Right atrium auricular region (tissue), 2 donors: ENCODE data around the gene SLC38A11. TPM values are rescaled to one million over a fixed set of nuclear protein-coding genes. Genes with fewer than 3 reads are reported as not detected.

Experiments used
- DNase-seq: peaks from one replicate; pipeline ENCODE4 v3.0.0-alpha.2; 2019; ENCODE audit warnings: low spot score
- H3K27ac ChIP-seq, 2 donors: fragments of 200-600 bp; sonication (generic); 1 replicate in 1 of 2; 2 replicates in 1 of 2; pipeline ENCODE4 v1.5.1; 2016 to 2019
- H3K27me3 ChIP-seq, 2 donors: fragments of 200-600 bp; sonication (generic); one replicate each; pipeline versions ENCODE4 v1.5.1 to v1.6.0; 2017 to 2019
- H3K36me3 ChIP-seq: fragments of 200-600 bp; sonication (generic); one replicate; pipeline ENCODE4 v1.5.1; 2016
- H3K4me1 ChIP-seq, 2 donors: fragments of 200-600 bp; sonication (generic); one replicate each; pipeline versions ENCODE4 v1.5.1 to v1.6.0; 2017 to 2019
- H3K4me3 ChIP-seq, 2 donors: fragments of 200-600 bp; sonication (generic); 1 replicate in 1 of 2; 2 replicates in 1 of 2; pipeline ENCODE4 v1.5.1; 2017 to 2019; ENCODE audit warnings: mild to moderate bottlenecking in 1 of 2, moderate library complexity in 1 of 2
- H3K9me3 ChIP-seq, 2 donors: fragments of 200-600 bp; sonication (generic); one replicate each; pipeline ENCODE4 v1.5.1; 2019
- CTCF ChIP-seq, 2 donors: fragments of 200-600 bp; sonication (generic); IDR thresholded peaks; one replicate each; pipeline ENCODE4 v1.5.1; 2019; ENCODE audit warnings: antibody characterized with exemption in 2 of 2
- total RNA-seq, 2 donors: library from RNA; depleted of rRNA; stranded (reverse); fragments of >200 nt; gene quantifications; one replicate each; pipeline ENCODE4 v1.1.0, GENCODE V29; 2016

Gene SLC38A11
- total RNA-seq, 2 donors from 2014 or later, result 0.74 TPM; not detected in 1

- DNase-seq, result no peak
- H3K9me3 ChIP-seq, result no peaks in the 10 kb centered on the region
- no peaks in the 10 kb centered on the region for H3K27me3 ChIP-seq
- no peak overlapping the region for H3K4me3 ChIP-seq
- H3K27ac ChIP-seq, result no peak overlapping the region
- no peaks in the 10 kb centered on the region for H3K4me1 ChIP-seq
- no peak for TF ChIP-seq CTCF (IDR thresholded peaks at IDR 0.05)
- H3K36me3 ChIP-seq, result no peaks in the 10 kb centered on the region
These were observed 51.4 kb downstream of the SLC38A11 start for GRCh38 chr2:164903951-164904350.

- no peak for TF ChIP-seq CTCF (IDR thresholded peaks at IDR 0.05)
- H3K4me1 ChIP-seq, result no peaks in the 10 kb centered on the region
- H3K4me3 ChIP-seq, result no peak overlapping the region
- H3K27me3 ChIP-seq, result no peaks in the 10 kb centered on the region
- no peaks in the 10 kb centered on the region for H3K36me3 ChIP-seq
- no peaks in the 10 kb centered on the region for H3K9me3 ChIP-seq
- no peak overlapping the region for H3K27ac ChIP-seq
- DNase-seq, result no peak
These were observed 52.1 kb downstream of the SLC38A11 start for GRCh38 chr2:164903204-164903603.

- H3K36me3 ChIP-seq, result no peaks in the 10 kb centered on the region
- no peak overlapping the region for H3K27ac ChIP-seq
- DNase-seq, result no peak
- no peaks in the 10 kb centered on the region for H3K9me3 ChIP-seq
- no peak for TF ChIP-seq CTCF (IDR thresholded peaks at IDR 0.05)
- H3K4me3 ChIP-seq, result no peak overlapping the region
- no peaks in the 10 kb centered on the region for H3K27me3 ChIP-seq
- H3K4me1 ChIP-seq, result no peaks in the 10 kb centered on the region
These were observed 56.2 kb downstream of the SLC38A11 start for GRCh38 chr2:164899121-164899520.

- no peaks in the 10 kb centered on the region for H3K9me3 ChIP-seq
- no peaks in the 10 kb centered on the region for H3K27me3 ChIP-seq
- DNase-seq, result no peak
- TF ChIP-seq CTCF (IDR thresholded peaks at IDR 0.05), result no peak
- H3K4me1 ChIP-seq, result no peaks in the 10 kb centered on the region
- no peaks in the 10 kb centered on the region for H3K36me3 ChIP-seq
- H3K27ac ChIP-seq, result no peak overlapping the region
- no peak overlapping the region for H3K4me3 ChIP-seq
These were observed 56.9 kb downstream of the SLC38A11 start for GRCh38 chr2:164898475-164898874.

GRCh38 chr2:164897469-164898260 lies 57.7 kb downstream of the SLC38A11 start:
- Histone ChIP-seq H3K9me3 (no peaks in the 10 kb centered on the region), H3K4me1 (no peaks in the 10 kb centered on the region), H3K27ac (no peak overlapping the region), H3K36me3 (no peaks in the 10 kb centered on the region), H3K27me3 (no peaks in the 10 kb centered on the region), H3K4me3 (no peak overlapping the region)
- no peak for DNase-seq
- TF ChIP-seq CTCF (IDR thresholded peaks at IDR 0.05), result no peak
